GM23338 (cell line): ENCODE data around the gene TSC22D1. TPM values are rescaled to one million over a fixed set of nuclear protein-coding genes. Genes with fewer than 3 reads are reported as not detected.

ENCODE experiments used
- ATAC-seq: fragments of 200-7000 bp; cut with Tn5 transposase; 3 replicates; pipeline ENCODE4 v1.9.1; 2020
- DNase-seq: peaks from one replicate; pipeline ENCODE4 v3.0.0-alpha.2; 2015; ENCODE audit warnings: low spot score
- H2AFZ ChIP-seq: fragments of 200-600 bp; sonication (generic); 2 replicates; pipeline ENCODE4 v1.8.0; 2016; ENCODE audit warnings: antibody characterized with exemption, mild to moderate bottlenecking, moderate library complexity
- H3F3A ChIP-seq: fragments of 200-600 bp; sonication (generic); replicated peaks from 2 replicates; pipeline ENCODE4 v1.8.0; 2017; ENCODE audit warnings: antibody characterized with exemption, mixed run types, low read depth
- H3K27ac ChIP-seq: fragments of 200-600 bp; sonication (generic); 2 replicates; pipeline ENCODE4 v1.6.1; 2016; ENCODE audit warnings: low read depth
- H3K27me3 ChIP-seq: fragments of 200-600 bp; sonication (generic); 2 replicates; pipeline ENCODE4 v1.8.0; 2016; ENCODE audit warnings: mild to moderate bottlenecking, mixed run types, moderate library complexity; ENCODE audit not compliant: insufficient read depth
- H3K36me3 ChIP-seq: fragments of 200-600 bp; sonication (generic); 2 replicates; pipeline ENCODE4 v1.8.0; 2016; ENCODE audit warnings: mild to moderate bottlenecking; ENCODE audit not compliant: insufficient read depth
- H3K4me1 ChIP-seq: fragments of 200-600 bp; sonication (generic); 2 replicates; pipeline ENCODE4 v1.8.0; 2016; ENCODE audit warnings: mild to moderate bottlenecking, moderate library complexity; ENCODE audit not compliant: insufficient read depth
- H3K4me2 ChIP-seq: fragments of 200-600 bp; sonication (generic); 2 replicates; pipeline ENCODE4 v1.7.1; 2017; ENCODE audit warnings: mixed run types
- H3K4me3 ChIP-seq: fragments of 200-600 bp; sonication (generic); 2 replicates; pipeline ENCODE4 v1.6.1; 2016; ENCODE audit warnings: mixed run types
- H3K79me2 ChIP-seq: fragments of 200-600 bp; sonication (generic); replicated peaks from 2 replicates; pipeline ENCODE4 v1.8.0; 2017; ENCODE audit warnings: mild to moderate bottlenecking; ENCODE audit not compliant: insufficient read depth
- H3K9me2 ChIP-seq: fragments of 200-600 bp; sonication (generic); 2 replicates; pipeline ENCODE4 v1.8.0; 2017; ENCODE audit not compliant: insufficient read depth
- H4K20me1 ChIP-seq: fragments of 200-600 bp; sonication (generic); replicated peaks from 2 replicates; pipeline ENCODE4 v1.8.0; 2017; ENCODE audit warnings: mild to moderate bottlenecking; ENCODE audit not compliant: insufficient read depth
- H3K27ac Mint-ChIP-seq: 2 replicates; pipeline ENCODE4 v1.8.0; 2020; ENCODE audit warnings: inconsistent platforms, mild to moderate bottlenecking, moderate library complexity, mixed read lengths
- H3K27me3 Mint-ChIP-seq: 3 replicates; pipeline ENCODE4 v1.8.0; 2022; ENCODE audit warnings: low read depth, mild to moderate bottlenecking, moderate library complexity, mixed read lengths, inconsistent platforms; ENCODE audit not compliant: insufficient read depth, poor library complexity
- H3K36me3 Mint-ChIP-seq: 3 replicates; pipeline ENCODE4 v1.8.0; 2021; ENCODE audit warnings: low read depth, mild to moderate bottlenecking, inconsistent platforms, moderate library complexity, mixed read lengths
- H3K4me1 Mint-ChIP-seq: 3 replicates; pipeline ENCODE4 v1.8.0; 2020; ENCODE audit warnings: mild to moderate bottlenecking, inconsistent platforms, mixed read lengths
- H3K4me3 Mint-ChIP-seq: 3 replicates; pipeline ENCODE4 v1.8.0; 2021; ENCODE audit warnings: moderate library complexity, mild to moderate bottlenecking, inconsistent platforms, mixed read lengths
- H3K9me3 Mint-ChIP-seq: 3 replicates; pipeline ENCODE4 v1.8.0; 2020; ENCODE audit warnings: moderate library complexity, mild to moderate bottlenecking, inconsistent platforms, mixed read lengths
- CREB1 ChIP-seq: fragments of 250-450 bp; sonication (Bioruptor Pico); IDR thresholded peaks from 2 replicates; pipeline ENCODE4 v1.5.0; 2020; ENCODE audit warnings: low read depth, mild to moderate bottlenecking, moderate library complexity
- ETS1 ChIP-seq: IDR thresholded peaks from 2 replicates; pipeline ENCODE4 v1.6.1; 2016; ENCODE audit warnings: antibody characterized with exemption
- EZH2 ChIP-seq: fragments of 200-600 bp; sonication (generic); IDR thresholded peaks from one replicate; pipeline ENCODE4 v1.8.0; 2017; ENCODE audit warnings: antibody characterized with exemption, mild to moderate bottlenecking, low read depth; ENCODE audit not compliant: unreplicated experiment
- EZH2phosphoT487 ChIP-seq: fragments of 200-600 bp; sonication (generic); IDR thresholded peaks from one replicate; pipeline ENCODE4 v1.8.1; 2018; ENCODE audit warnings: antibody characterized with exemption; ENCODE audit not compliant: unreplicated experiment
- JUNB ChIP-seq: IDR thresholded peaks from one replicate; pipeline ENCODE4 v1.6.1; 2016; ENCODE audit warnings: antibody characterized with exemption; ENCODE audit not compliant: unreplicated experiment
- NANOG ChIP-seq: IDR thresholded peaks from 2 replicates; pipeline ENCODE4 v1.6.1; 2016; ENCODE audit warnings: antibody characterized with exemption, borderline replicate concordance
- POLR2AphosphoS5 ChIP-seq: IDR thresholded peaks from 2 replicates; pipeline ENCODE4 v1.6.1; 2016; ENCODE audit warnings: antibody characterized with exemption, low read depth
- STAT1 ChIP-seq: IDR thresholded peaks from one replicate; pipeline ENCODE4 v1.6.1; 2016; ENCODE audit warnings: antibody characterized with exemption; ENCODE audit not compliant: unreplicated experiment
- ZNF114 ChIP-seq: fragments of 250-450 bp; sonication (Bioruptor Pico); IDR thresholded peaks from 2 replicates; pipeline ENCODE4 v1.5.0; 2020; ENCODE audit warnings: mild to moderate bottlenecking, moderate library complexity
- ZNF331 ChIP-seq: fragments of 250-450 bp; sonication (Bioruptor Pico); IDR thresholded peaks from 2 replicates; pipeline ENCODE4 v1.5.0; 2020; ENCODE audit warnings: low read depth, mild to moderate bottlenecking, moderate library complexity
- polyA plus RNA-seq: library from polyadenylated mRNA; unstranded; fragments of >200 nt; fragmentation: Nextera tagmentation; extraction: Ambion mirVana; gene quantifications from 2 replicates; pipeline ENCODE4 v1.2.1, GENCODE V29; 2016
- total RNA-seq: library from RNA; depleted of rRNA; stranded (reverse); fragments of >200 nt; shearing (Covaris generic); gene quantifications from 2 replicates; pipeline ENCODE4 v1.2.3, GENCODE V29; 2014
- TF ChIP-seq, protein P1 (sequence below), 2 experiments: fragments of 200-600 bp in 1 of 2; sonication (generic) in 1 of 2; conservative IDR thresholded peaks; 2 replicates each; pipeline versions ENCODE4 v1.5.1 to v1.6.1; 2016 to 2017; ENCODE audit warnings: antibody characterized with exemption in 2 of 2, low read depth in 2 of 2, mild to moderate bottlenecking in 2 of 2, moderate library complexity in 1 of 2
- TF ChIP-seq, protein P2 (sequence below): IDR thresholded peaks from one replicate; pipeline ENCODE4 v1.6.1; 2018; ENCODE audit warnings: antibody characterized with exemption; ENCODE audit not compliant: unreplicated experiment
- TF ChIP-seq, protein P3 (sequence below): fragments of 250-450 bp; sonication (Bioruptor Pico); IDR thresholded peaks from 2 replicates; pipeline ENCODE4 v1.5.0; 2020; ENCODE audit warnings: mild to moderate bottlenecking, moderate library complexity

TSC22D1 gene
- total and polyA plus RNA-seq, 2 experiments from 2014 or later: 58.5 to 114 TPM

DNA sequence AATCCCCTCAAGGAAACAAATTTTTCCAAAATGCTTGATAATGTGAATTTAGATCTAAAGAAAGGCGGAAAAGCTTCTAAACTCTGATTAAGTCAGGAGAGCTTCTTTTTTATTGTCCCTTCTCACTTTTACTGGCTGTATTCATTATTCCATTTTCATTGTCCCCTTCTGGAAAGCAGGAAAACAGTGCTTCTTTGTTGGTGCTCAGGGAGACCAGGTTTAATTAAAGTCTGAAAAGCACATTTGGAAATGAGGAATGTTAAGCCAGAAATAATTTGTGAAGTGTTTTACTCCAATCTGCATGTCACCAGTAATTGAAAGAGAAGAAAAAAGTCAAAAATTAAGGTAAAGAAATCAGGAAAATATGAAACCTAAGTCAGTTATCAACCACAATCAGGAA is 43.5 kb upstream of the TSC22D1 start:
- Histone ChIP-seq H3K4me2 (no peak overlapping the region), H3K4me3 (no peak overlapping the region), H2AFZ (no peak overlapping the region), H3K9me2 (no peaks in the 10 kb centered on the region), H3F3A (no peaks in the 10 kb centered on the region), H4K20me1 (no peaks in the 10 kb centered on the region), H3K36me3 (no peaks in the 10 kb centered on the region), H3K27ac (no peak overlapping the region), H3K4me1 (no peaks in the 10 kb centered on the region), H3K79me2 (no peaks in the 10 kb centered on the region), H3K27me3 (no peaks in the 10 kb centered on the region)
- DNase-seq (no peak), ATAC-seq (no peak)
- Mint-ChIP-seq H3K4me1 (peaks cover 3% of the 10 kb centered on the region; the same call in 1 of the 3 replicates), H3K4me3 (no peak overlapping the region), H3K27ac (no peak overlapping the region), H3K9me3 (no peaks in the 10 kb centered on the region), H3K36me3 (no peaks in the 10 kb centered on the region), H3K27me3 (peaks cover 2% of the 10 kb centered on the region)
- TF ChIP-seq, protein P1, sequence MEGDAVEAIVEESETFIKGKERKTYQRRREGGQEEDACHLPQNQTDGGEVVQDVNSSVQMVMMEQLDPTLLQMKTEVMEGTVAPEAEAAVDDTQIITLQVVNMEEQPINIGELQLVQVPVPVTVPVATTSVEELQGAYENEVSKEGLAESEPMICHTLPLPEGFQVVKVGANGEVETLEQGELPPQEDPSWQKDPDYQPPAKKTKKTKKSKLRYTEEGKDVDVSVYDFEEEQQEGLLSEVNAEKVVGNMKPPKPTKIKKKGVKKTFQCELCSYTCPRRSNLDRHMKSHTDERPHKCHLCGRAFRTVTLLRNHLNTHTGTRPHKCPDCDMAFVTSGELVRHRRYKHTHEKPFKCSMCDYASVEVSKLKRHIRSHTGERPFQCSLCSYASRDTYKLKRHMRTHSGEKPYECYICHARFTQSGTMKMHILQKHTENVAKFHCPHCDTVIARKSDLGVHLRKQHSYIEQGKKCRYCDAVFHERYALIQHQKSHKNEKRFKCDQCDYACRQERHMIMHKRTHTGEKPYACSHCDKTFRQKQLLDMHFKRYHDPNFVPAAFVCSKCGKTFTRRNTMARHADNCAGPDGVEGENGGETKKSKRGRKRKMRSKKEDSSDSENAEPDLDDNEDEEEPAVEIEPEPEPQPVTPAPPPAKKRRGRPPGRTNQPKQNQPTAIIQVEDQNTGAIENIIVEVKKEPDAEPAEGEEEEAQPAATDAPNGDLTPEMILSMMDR (conservative IDR thresholded peaks at IDR 0.05; ENCODE audit: low read depth in 2 of 2): no peak
- TF ChIP-seq CREB1 (CRISPR knock-in tag) (no peak), POLR2AphosphoS5 (no peak), ETS1 (no peak), ZNF331 (CRISPR knock-in tag) (no peak), STAT1 (no peak), EZH2phosphoT487 (no peak), NANOG (no peak), ZNF114 (no peak), EZH2 (no peak), JUNB (no peak)
- TF ChIP-seq, protein P2, sequence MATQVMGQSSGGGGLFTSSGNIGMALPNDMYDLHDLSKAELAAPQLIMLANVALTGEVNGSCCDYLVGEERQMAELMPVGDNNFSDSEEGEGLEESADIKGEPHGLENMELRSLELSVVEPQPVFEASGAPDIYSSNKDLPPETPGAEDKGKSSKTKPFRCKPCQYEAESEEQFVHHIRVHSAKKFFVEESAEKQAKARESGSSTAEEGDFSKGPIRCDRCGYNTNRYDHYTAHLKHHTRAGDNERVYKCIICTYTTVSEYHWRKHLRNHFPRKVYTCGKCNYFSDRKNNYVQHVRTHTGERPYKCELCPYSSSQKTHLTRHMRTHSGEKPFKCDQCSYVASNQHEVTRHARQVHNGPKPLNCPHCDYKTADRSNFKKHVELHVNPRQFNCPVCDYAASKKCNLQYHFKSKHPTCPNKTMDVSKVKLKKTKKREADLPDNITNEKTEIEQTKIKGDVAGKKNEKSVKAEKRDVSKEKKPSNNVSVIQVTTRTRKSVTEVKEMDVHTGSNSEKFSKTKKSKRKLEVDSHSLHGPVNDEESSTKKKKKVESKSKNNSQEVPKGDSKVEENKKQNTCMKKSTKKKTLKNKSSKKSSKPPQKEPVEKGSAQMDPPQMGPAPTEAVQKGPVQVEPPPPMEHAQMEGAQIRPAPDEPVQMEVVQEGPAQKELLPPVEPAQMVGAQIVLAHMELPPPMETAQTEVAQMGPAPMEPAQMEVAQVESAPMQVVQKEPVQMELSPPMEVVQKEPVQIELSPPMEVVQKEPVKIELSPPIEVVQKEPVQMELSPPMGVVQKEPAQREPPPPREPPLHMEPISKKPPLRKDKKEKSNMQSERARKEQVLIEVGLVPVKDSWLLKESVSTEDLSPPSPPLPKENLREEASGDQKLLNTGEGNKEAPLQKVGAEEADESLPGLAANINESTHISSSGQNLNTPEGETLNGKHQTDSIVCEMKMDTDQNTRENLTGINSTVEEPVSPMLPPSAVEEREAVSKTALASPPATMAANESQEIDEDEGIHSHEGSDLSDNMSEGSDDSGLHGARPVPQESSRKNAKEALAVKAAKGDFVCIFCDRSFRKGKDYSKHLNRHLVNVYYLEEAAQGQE: no peak
- TF ChIP-seq, protein P3, sequence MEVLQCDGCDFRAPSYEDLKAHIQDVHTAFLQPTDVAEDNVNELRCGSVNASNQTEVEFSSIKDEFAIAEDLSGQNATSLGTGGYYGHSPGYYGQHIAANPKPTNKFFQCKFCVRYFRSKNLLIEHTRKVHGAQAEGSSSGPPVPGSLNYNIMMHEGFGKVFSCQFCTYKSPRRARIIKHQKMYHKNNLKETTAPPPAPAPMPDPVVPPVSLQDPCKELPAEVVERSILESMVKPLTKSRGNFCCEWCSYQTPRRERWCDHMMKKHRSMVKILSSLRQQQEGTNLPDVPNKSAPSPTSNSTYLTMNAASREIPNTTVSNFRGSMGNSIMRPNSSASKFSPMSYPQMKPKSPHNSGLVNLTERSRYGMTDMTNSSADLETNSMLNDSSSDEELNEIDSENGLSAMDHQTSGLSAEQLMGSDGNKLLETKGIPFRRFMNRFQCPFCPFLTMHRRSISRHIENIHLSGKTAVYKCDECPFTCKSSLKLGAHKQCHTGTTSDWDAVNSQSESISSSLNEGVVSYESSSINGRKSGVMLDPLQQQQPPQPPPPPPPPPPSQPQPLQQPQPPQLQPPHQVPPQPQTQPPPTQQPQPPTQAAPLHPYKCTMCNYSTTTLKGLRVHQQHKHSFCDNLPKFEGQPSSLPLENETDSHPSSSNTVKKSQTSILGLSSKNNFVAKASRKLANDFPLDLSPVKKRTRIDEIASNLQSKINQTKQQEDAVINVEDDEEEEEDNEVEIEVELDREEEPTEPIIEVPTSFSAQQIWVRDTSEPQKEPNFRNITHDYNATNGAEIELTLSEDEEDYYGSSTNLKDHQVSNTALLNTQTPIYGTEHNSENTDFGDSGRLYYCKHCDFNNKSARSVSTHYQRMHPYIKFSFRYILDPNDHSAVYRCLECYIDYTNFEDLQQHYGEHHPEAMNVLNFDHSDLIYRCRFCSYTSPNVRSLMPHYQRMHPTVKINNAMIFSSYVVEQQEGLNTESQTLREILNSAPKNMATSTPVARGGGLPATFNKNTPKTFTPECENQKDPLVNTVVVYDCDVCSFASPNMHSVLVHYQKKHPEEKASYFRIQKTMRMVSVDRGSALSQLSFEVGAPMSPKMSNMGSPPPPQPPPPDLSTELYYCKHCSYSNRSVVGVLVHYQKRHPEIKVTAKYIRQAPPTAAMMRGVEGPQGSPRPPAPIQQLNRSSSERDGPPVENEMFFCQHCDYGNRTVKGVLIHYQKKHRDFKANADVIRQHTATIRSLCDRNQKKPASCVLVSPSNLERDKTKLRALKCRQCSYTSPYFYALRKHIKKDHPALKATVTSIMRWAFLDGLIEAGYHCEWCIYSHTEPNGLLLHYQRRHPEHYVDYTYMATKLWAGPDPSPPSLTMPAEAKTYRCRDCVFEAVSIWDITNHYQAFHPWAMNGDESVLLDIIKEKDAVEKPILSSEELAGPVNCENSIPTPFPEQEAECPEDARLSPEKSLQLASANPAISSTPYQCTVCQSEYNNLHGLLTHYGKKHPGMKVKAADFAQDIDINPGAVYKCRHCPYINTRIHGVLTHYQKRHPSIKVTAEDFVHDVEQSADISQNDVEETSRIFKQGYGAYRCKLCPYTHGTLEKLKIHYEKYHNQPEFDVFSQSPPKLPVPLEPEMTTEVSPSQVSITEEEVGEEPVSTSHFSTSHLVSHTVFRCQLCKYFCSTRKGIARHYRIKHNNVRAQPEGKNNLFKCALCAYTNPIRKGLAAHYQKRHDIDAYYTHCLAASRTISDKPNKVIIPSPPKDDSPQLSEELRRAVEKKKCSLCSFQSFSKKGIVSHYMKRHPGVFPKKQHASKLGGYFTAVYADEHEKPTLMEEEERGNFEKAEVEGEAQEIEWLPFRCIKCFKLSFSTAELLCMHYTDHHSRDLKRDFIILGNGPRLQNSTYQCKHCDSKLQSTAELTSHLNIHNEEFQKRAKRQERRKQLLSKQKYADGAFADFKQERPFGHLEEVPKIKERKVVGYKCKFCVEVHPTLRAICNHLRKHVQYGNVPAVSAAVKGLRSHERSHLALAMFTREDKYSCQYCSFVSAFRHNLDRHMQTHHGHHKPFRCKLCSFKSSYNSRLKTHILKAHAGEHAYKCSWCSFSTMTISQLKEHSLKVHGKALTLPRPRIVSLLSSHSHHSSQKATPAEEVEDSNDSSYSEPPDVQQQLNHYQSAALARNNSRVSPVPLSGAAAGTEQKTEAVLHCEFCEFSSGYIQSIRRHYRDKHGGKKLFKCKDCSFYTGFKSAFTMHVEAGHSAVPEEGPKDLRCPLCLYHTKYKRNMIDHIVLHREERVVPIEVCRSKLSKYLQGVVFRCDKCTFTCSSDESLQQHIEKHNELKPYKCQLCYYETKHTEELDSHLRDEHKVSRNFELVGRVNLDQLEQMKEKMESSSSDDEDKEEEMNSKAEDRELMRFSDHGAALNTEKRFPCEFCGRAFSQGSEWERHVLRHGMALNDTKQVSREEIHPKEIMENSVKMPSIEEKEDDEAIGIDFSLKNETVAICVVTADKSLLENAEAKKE (CRISPR knock-in tag): no peak
